ENCODE measurements around the gene KDM4B. TPM values are rescaled to one million over a fixed set of nuclear protein-coding genes. Genes with fewer than 3 reads are reported as not detected.

KDM4B gene
- total and polyA plus RNA-seq, 2 of the 8 experiments (the other 6 are each of a cell fraction or from before 2014, with no cell fraction given): 12.0 to 31.9 TPM

DNA sequence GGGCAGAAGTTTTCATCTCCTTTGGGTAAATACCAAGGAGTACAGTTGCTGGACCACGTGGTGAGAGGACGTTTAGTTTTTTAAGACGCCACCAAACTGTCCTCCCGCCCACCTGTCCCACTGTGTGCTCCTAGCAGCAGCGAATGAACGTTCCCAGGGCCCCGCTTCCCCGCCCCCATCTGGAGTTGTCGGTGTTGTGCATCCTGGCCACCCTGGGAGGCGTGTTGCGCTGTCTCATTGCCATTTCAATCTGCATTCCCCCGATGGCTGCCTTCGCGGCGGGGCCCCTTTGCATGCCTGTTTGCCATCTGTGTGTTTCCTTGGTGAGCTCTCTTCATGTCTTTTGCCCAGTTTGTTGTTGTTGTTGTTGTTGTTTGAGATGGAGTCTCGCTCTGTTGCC is 76.1 kb downstream of the KDM4B start:
- H3K4me1 ChIP-seq (replicated peaks in 1 of 4; ENCODE audit: control insufficient read depth in 3 of 4, insufficient read depth in 4 of 4, low read length in 3 of 4): peaks cover 0 to 6% (median 2%) of the 10 kb centered on the region in 4 experiments; a peak in 3 of 7 replicates
- peaks cover 4 to 14% (median 6%) of the 10 kb centered on the region in 4 experiments; a peak in 6 of 8 replicates for H3K36me3 ChIP-seq (ENCODE audit: control insufficient read depth in 2 of 4, insufficient read depth in 4 of 4, low read length in 3 of 4)
- no peaks in the 10 kb centered on the region for H3K23me2 ChIP-seq (ENCODE audit: low read depth, low read length)
- no peaks in the 10 kb centered on the region for H3K79me1 ChIP-seq (ENCODE audit: low read depth, low read length)
- 92% methylated on average over 16 of the region's 16 CpGs; no CpG with 5 or more reads in 1 of the 2 experiments for WGBS, 2 experiments (ENCODE audit: extremely low coverage in 1 of 2, insufficient coverage in 1 of 2, insufficient read length in 1 of 2, insufficient replicate concordance in 2 of 2, low coverage in 1 of 2, low lambda C conversion rate in 2 of 2, missing lambda C conversion rate in 1 of 2)
- no peak overlapping the region for H3K4ac ChIP-seq (replicated peaks; ENCODE audit: insufficient read length, low read depth, low read length)
- no peaks in the 10 kb centered on the region for H3K27me3 ChIP-seq (replicated peaks in 1 of 4; ENCODE audit: control insufficient read depth in 3 of 4, extremely low read depth in 1 of 4, insufficient read depth in 3 of 4, low read length in 3 of 4)
- H4K5ac ChIP-seq (ENCODE audit: insufficient read length, low read depth, low read length): no peak overlapping the region
- peaks cover 0 to 6% of the 10 kb centered on the region in 2 experiments; a peak in 1 of 4 replicates for H3K79me2 ChIP-seq (ENCODE audit: control insufficient read depth in 1 of 2, insufficient read depth in 2 of 2, low read length in 2 of 2)
- H4K91ac ChIP-seq (replicated peaks; ENCODE audit: insufficient read length, low read length): no peak overlapping the region
- no peak overlapping the region for H3K9ac ChIP-seq (replicated peaks in 1 of 4; ENCODE audit: extremely low read depth in 1 of 4, low read depth in 3 of 4, low read length in 3 of 4)
- ChIA-PET POLR2A (ENCODE audit: partially characterized antibody) (interaction anchor here (0.6 to 1.4 kb wide), 4 partner anchors 9 to 307 kb away, joined by 3 to 4 read pairs (median 3); no protein-coding TSS in a partner anchor), CTCF (ENCODE audit: partially characterized antibody) (interaction anchor here (0.8 to 6.8 kb wide), 11 partner anchors 8 to 126 kb away, joined by 3 to 73 read pairs (median 6); no protein-coding TSS in a partner anchor)
- H4K20me1 ChIP-seq (replicated peaks in 1 of 2; ENCODE audit: control insufficient read depth in 1 of 2, insufficient read depth in 2 of 2, low read length in 2 of 2): peaks cover 2 to 16% of the 10 kb centered on the region in 2 experiments
- no peak overlapping the region for H2AFZ ChIP-seq (ENCODE audit: low read length)
- no peak overlapping the region for H2BK12ac ChIP-seq (ENCODE audit: low read depth, low read length)
- no peak overlapping the region for H2BK20ac ChIP-seq (ENCODE audit: low read length)
- no peak overlapping the region for H3K18ac ChIP-seq (ENCODE audit: extremely low read depth, low read length)
- H3K23ac ChIP-seq (ENCODE audit: insufficient read length): no peak overlapping the region
- no peak overlapping the region for H3K4me3 ChIP-seq (ENCODE audit: extremely low read depth in 1 of 4, insufficient read depth in 2 of 4, low read depth in 3 of 4, low read length in 4 of 4)
- TF ChIP-seq BCL11A (IDR thresholded peaks at IDR 0.05; ENCODE audit: low read depth in 2 of 2, low read length in 2 of 2) (no peak), EGR1 (IDR thresholded peaks at IDR 0.05; ENCODE audit: borderline replicate concordance, low read depth, low read length) (no peak), KDM4A (IDR thresholded peaks at IDR 0.05; ENCODE audit: low read depth, low read length, severe bottlenecking) (no peak), POU5F1 (IDR thresholded peaks at IDR 0.05; ENCODE audit: low read depth, low read length) (no peak), EP300 (IDR thresholded peaks at IDR 0.05; ENCODE audit: borderline replicate concordance in 1 of 2, low read depth in 2 of 2, low read length in 2 of 2) (no peak), CHD2 (IDR thresholded peaks at IDR 0.05; ENCODE audit: low read length) (no peak)
- no peak overlapping the region for H3K14ac ChIP-seq (ENCODE audit: insufficient read length)
- no peak overlapping the region for H3K56ac ChIP-seq (replicated peaks; ENCODE audit: insufficient read length, low read depth, low read length)
- no peak overlapping the region for H3K27ac ChIP-seq (ENCODE audit: low read depth, low read length)
- H2BK120ac ChIP-seq (replicated peaks; ENCODE audit: low read depth, low read length): no peak overlapping the region
- no peak overlapping the region for H2BK15ac ChIP-seq (ENCODE audit: low read length)
- H4K8ac ChIP-seq (ENCODE audit: extremely low read depth, insufficient read depth, low read length): no peak overlapping the region; the same call in 1 of the 2 replicates
- no peaks in the 10 kb centered on the region for H3K9me3 ChIP-seq (ENCODE audit: insufficient read depth in 2 of 2, low read depth in 1 of 2, low read length in 1 of 2)
- H2AK5ac ChIP-seq (ENCODE audit: low read depth, low read length): no peak overlapping the region
- no peak overlapping the region for H3K4me2 ChIP-seq (ENCODE audit: insufficient read depth in 1 of 2, low read depth in 2 of 2, low read length in 2 of 2)
- DNase-seq (ENCODE audit: low read depth in 1 of 2, low spot score in 2 of 2) (no peak), FAIRE-seq (no peak)
- no peak overlapping the region for H2BK5ac ChIP-seq (ENCODE audit: low read depth, low read length)
